HUES48 (cell line): ENCODE measurements around the gene PDCL3.

ENCODE experiments used
- H3K27ac ChIP-seq: one replicate; pipeline ENCODE4 v1.7.0; 2013; ENCODE audit warnings: low read depth, low read length, inconsistent platforms
- H3K27me3 ChIP-seq: 2 replicates; pipeline ENCODE4 v1.6.1; 2013; ENCODE audit warnings: mild to moderate bottlenecking, low read length; ENCODE audit not compliant: control insufficient read depth, insufficient read depth
- H3K36me3 ChIP-seq: 2 replicates; pipeline ENCODE4 v1.6.1; 2013; ENCODE audit warnings: low read length; ENCODE audit not compliant: control insufficient read depth, insufficient read depth
- H3K4me1 ChIP-seq: 2 replicates; pipeline ENCODE4 v1.6.1; 2013; ENCODE audit warnings: mild to moderate bottlenecking, low read length; ENCODE audit not compliant: control insufficient read depth, insufficient read depth
- H3K4me3 ChIP-seq: 2 replicates; pipeline ENCODE4 v1.5.1; 2013; ENCODE audit warnings: mild to moderate bottlenecking, low read depth, low read length
- H3K9ac ChIP-seq: 2 replicates; pipeline ENCODE4 v1.6.1; 2013; ENCODE audit warnings: mild to moderate bottlenecking, low read depth, low read length, moderate library complexity
- H3K9me3 ChIP-seq: 2 replicates; pipeline ENCODE4 v1.6.1; 2013; ENCODE audit warnings: low read length; ENCODE audit not compliant: control insufficient read depth, insufficient read depth

The PDCL3 gene

DNA sequence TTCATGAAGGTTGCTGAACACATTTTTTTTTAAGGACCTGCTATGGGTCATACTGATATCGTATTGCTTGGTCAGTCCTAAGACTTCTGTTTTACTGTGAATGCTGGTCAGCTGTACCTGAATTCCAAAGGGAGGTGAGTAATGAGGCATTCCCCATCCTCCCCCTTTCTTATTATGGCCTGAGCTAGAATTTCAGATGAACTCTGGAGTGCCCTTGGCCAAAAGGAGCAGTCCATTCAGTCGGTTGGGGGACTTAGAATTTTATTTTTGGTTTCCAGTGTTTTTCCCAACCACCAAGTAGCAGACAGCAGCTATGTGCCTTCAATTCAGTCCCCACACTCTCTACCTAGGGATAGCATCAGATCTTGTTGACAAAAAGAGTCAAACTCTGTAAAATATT, 26.9 kb upstream of the PDCL3 start:
- no peaks in the 10 kb centered on the region for H3K27me3 ChIP-seq
- no peak overlapping the region for H3K4me3 ChIP-seq
- H3K9ac ChIP-seq: no peak overlapping the region
- no peaks in the 10 kb centered on the region; the same call in 1 of the 2 replicates for H3K4me1 ChIP-seq
- no peaks in the 10 kb centered on the region for H3K36me3 ChIP-seq
- H3K9me3 ChIP-seq: no peaks in the 10 kb centered on the region; the same call in 1 of the 2 replicates
- H3K27ac ChIP-seq: no peak overlapping the region

DNA sequence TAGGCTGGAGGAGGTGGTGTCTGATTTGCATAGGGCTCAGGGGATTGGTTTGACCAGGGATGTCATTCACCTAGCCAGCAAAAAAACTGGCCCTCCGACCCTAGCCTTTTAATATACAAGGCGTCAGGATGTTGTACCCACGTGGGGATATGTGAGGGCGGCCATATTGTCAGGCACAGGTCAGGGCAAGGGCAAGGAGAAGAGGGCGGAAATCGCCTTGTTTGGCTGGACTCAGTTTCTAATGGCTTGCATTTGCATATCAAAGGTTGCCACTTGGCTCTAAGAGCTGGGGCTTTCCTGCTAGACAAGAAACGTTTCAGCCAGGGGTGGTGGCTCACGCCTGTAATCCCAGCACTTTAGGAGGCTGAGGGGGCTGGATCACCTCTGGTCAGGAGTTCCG, 24.9 kb upstream of the PDCL3 start:
- no peak overlapping the region for H3K27ac ChIP-seq
- H3K36me3 ChIP-seq: no peaks in the 10 kb centered on the region
- H3K4me1 ChIP-seq: no peaks in the 10 kb centered on the region; the same call in 1 of the 2 replicates
- H3K27me3 ChIP-seq: no peaks in the 10 kb centered on the region
- no peak overlapping the region for H3K4me3 ChIP-seq
- no peak overlapping the region for H3K9ac ChIP-seq
- H3K9me3 ChIP-seq: peaks cover 1% of the 10 kb centered on the region; the same call in 1 of the 2 replicates

DNA sequence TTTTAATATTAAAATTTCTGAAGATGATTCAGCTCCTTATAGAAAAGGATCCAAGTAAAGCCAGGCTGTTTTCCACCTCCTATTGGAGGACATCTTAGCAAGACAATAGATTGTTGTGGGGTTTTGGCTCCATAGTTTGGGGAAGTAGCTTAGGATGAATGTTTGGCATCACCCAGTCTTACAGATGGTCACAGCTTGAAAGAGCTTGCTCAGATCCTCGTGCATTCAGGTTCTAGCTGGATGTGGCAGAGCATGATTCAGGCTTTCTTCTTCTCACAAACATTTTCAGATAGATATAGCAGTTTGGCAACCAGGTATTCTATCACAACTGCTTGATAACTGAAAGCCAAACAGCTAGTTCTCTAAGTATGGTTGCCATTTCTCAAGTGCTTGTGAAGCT, 23.6 kb upstream of the PDCL3 start:
- Histone ChIP-seq H3K4me1 (no peaks in the 10 kb centered on the region; the same call in 1 of the 2 replicates), H3K9ac (no peak overlapping the region), H3K36me3 (no peaks in the 10 kb centered on the region), H3K9me3 (peaks cover 11% of the 10 kb centered on the region), H3K27ac (no peak overlapping the region), H3K27me3 (no peaks in the 10 kb centered on the region), H3K4me3 (no peak overlapping the region)

DNA sequence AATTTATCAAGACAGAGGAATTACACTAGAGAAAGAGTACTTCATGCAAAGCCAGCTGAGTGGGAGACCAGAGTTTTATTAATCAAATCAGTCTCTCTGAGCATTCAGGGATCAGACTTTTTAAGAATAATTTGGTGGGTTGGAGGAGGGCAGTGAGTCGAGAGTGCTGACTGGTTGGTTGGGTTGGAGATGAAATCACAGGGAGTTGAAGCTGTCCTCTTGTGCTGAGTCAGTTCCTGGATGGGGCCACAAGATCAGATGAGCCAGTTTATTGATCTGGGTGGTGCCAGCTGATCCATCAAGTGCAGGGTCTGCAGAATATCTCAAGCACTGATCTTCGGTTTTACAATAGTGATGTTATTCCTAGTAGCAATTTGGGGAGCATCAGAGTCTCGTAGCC, 21.4 kb upstream of the PDCL3 start:
- H3K9ac ChIP-seq: no peak overlapping the region
- H3K27me3 ChIP-seq: no peaks in the 10 kb centered on the region
- no peak overlapping the region for H3K27ac ChIP-seq
- H3K4me1 ChIP-seq: peaks cover 5% of the 10 kb centered on the region
- no peaks in the 10 kb centered on the region for H3K36me3 ChIP-seq
- peaks cover 11% of the 10 kb centered on the region for H3K9me3 ChIP-seq
- H3K4me3 ChIP-seq: no peak overlapping the region

DNA sequence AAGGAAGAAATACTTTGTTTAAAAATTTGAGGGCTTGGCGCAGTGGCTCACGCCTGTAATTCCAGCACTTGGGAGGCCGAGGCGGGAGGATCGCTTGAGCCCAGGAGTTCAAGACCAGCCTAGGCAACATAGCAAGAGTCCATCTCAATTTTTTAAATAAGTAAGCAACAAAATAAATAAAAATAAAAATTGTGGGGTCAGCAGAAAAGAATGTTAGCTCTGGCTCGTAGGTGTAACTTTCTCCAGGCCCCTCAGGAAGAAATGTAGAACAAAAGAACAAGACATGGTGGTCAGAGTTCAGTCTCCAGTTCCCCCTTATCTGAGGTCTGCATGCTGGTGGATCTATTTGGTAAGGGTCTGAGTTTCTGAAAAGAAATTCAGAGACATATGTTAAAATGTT, 20.4 kb upstream of the PDCL3 start:
- Histone ChIP-seq H3K27ac (no peak overlapping the region), H3K36me3 (no peaks in the 10 kb centered on the region), H3K9ac (no peak overlapping the region), H3K9me3 (peaks cover 11% of the 10 kb centered on the region), H3K27me3 (no peaks in the 10 kb centered on the region), H3K4me1 (peaks cover 5% of the 10 kb centered on the region), H3K4me3 (no peak overlapping the region)

DNA sequence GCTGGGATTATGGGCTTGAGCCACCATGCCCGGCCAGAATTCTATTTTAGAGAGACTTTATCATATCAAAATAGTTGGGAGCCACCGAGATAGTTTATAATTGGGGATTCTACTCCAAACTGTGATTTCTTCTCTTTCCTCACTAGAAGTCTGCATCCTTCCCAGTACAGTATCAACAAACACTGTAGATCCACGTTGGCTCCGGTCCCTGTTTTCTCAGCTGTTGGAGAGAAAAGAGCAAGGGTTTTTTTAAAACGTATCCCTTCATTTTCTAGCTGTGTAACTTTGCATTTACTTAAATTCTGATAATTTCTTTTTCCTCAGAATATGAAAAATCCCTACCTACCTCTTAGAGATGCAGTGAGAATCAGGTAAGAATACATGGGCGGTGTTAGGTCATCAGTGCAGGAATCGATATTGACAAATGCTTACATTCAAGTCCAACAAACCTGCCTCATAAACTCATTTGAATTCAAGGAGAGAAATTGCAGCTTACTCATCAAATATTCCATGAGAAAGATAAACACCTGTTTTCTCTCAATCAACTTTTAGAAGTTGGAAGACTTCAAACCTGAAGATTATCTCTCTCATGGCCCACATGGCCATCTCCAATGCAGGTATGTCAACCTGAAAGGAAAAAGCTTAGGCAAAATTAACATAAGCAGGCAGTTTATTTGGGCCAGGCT, 17.7 kb upstream of the PDCL3 start:
- H3K27me3 ChIP-seq: no peaks in the 10 kb centered on the region
- H3K36me3 ChIP-seq: no peaks in the 10 kb centered on the region
- H3K4me1 ChIP-seq: peaks cover 9% of the 10 kb centered on the region
- H3K9ac ChIP-seq: no peak overlapping the region
- no peak overlapping the region for H3K4me3 ChIP-seq
- H3K9me3 ChIP-seq: peaks cover 11% of the 10 kb centered on the region
- no peak overlapping the region for H3K27ac ChIP-seq

DNA sequence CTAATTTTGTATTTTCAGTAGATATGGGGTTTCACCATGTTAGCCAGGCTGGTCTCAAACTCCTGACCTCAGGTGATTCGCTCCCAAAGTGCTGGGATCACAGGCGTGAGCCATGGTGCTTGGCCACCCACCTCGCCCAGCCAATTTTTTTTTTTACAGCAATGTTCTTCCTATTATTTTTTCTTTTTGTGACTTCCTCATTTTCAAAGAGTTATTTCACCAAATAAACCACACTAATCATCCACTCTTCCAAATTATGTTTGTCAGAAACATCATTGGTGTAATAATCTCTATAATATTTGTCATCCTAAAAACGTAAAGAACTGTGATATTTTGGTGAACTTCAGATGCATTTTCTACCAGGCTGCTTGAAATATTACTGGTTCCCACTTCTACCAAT, 16.3 kb upstream of the PDCL3 start:
- Histone ChIP-seq H3K36me3 (no peaks in the 10 kb centered on the region), H3K27ac (no peak overlapping the region), H3K4me1 (peaks cover 9% of the 10 kb centered on the region), H3K27me3 (no peaks in the 10 kb centered on the region), H3K9ac (no peak overlapping the region), H3K4me3 (no peak overlapping the region), H3K9me3 (peaks cover 11% of the 10 kb centered on the region)

DNA sequence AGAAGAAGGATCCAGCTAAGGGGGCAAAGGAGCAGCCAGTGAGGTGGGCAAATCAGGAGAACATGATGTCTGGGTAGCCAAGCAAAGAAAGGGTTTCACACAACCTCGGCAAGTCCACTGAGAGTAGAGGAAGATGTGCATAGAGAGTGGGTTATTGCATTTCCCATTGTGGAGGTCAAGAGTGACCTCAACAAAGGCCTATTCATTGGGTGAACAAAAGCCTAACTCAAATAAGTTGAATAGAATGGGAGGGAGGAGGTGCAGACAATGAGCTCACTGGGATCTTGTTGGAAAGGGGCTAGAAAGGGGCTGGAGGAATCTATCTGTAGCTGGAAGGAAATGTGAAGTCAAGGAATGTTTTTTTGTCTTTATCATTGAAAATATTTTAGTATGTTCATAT, 14.0 kb upstream of the PDCL3 start:
- Histone ChIP-seq H3K4me3 (no peak overlapping the region), H3K4me1 (peaks cover 9% of the 10 kb centered on the region), H3K9ac (no peak overlapping the region), H3K9me3 (peaks cover 1% of the 10 kb centered on the region; the same call in 1 of the 2 replicates), H3K27me3 (no peaks in the 10 kb centered on the region), H3K27ac (no peak overlapping the region), H3K36me3 (no peaks in the 10 kb centered on the region)

DNA sequence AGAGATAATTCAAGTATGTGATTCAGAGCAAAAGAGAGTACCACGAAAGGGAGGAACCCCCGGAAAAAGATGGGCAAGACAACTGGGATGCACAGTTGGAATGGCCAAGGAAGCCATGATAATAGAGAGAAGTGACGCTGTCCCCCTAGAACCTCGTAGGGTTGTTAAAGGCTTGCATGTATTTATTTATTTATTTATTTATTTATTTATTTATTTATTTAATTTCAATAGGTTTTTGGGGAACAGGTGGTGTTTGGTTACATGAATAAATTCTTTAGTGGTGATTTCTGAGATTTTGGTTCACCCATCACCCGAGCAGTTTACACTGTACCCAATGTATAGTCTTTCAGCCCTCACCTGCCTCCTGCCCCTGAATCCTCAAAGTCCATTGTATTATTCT, 11.5 kb upstream of the PDCL3 start:
- Histone ChIP-seq H3K27ac (no peak overlapping the region), H3K9me3 (no peaks in the 10 kb centered on the region), H3K4me1 (0 out of 2 replicates have a peak, but pooled peaks cover 4% of the 10 kb centered on the region), H3K36me3 (no peaks in the 10 kb centered on the region), H3K4me3 (no peak overlapping the region), H3K9ac (no peak overlapping the region), H3K27me3 (no peaks in the 10 kb centered on the region)

DNA sequence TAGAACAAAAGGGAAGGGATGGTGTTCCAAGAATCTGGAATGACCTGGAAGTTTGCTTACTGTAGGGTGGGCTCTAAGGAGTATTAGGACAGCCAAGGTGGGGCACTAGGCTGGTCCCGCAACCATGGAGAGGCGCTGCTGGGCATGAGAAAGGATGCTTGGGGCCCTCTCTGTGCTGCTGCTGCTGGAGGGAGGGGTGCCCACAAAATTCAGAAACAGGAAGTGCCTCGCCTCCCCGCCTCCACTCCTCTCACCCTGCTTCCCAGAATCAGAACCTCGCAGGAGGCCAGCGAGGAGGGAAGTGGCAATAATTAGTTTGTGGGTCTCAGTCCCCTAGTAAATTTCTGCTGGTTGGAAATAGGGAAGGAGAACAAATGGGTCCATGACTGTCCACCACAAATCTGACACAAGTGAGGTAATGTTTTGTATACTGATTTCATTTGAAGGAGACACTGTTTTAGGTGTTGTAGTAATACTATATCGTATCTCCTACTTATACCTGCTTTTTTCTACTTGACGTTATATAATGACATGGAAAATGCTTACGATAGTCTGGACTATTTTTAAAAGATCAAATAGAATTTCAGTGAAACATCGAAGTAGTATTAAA, 7.9 kb upstream of the PDCL3 start:
- Histone ChIP-seq H3K9me3 (no peaks in the 10 kb centered on the region), H3K36me3 (no peaks in the 10 kb centered on the region), H3K9ac (no peak overlapping the region), H3K27me3 (no peaks in the 10 kb centered on the region), H3K27ac (no peak overlapping the region), H3K4me1 (no peaks in the 10 kb centered on the region), H3K4me3 (no peak overlapping the region)

DNA sequence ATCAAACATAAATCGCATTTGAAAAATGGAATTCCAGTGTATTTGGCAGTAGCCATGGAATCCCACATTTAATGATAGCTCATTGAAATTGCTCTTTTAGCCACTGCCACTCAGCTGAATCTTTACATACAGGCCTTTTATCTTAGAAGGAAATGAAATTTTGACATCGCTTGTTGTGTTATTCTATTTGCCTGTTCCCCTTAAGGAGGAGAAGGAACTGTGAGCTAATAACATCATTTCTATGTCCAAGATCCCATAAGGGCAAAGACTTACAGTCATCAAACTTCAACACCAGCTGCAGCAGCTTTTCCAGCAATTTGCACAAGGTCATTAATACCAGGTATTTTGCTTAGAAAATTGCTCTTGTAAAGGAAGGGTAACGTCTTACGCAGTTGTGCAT, 6.0 kb upstream of the PDCL3 start:
- Histone ChIP-seq H3K27me3 (no peaks in the 10 kb centered on the region), H3K4me1 (peaks cover 5% of the 10 kb centered on the region), H3K4me3 (no peak overlapping the region), H3K9me3 (no peaks in the 10 kb centered on the region), H3K9ac (no peak overlapping the region), H3K27ac (no peak overlapping the region), H3K36me3 (no peaks in the 10 kb centered on the region)
